Umbilical cord (tissue), 2 donors: ENCODE measurements around the gene SLC50A1. TPM values are rescaled to one million over a fixed set of nuclear protein-coding genes. Genes with fewer than 3 reads are reported as not detected.
A peak's percentile ranks its signal among the peaks of the same experiment; 100 is the strongest.

Experiments used
- DNase-seq: peaks from one replicate; pipeline ENCODE4 v3.0.0-alpha.2; 2015; ENCODE audit warnings: low spot score
- total RNA-seq: library from RNA; depleted of rRNA; stranded (reverse); fragments of >200 nt; gene quantifications from one replicate; pipeline ENCODE4 v1.2.3, GENCODE V29; 2014; ENCODE audit warnings: low replicate concordance; ENCODE audit not compliant: insufficient read depth

SLC50A1 gene
- total RNA-seq, 1 donor from 2014 or later = 22.9 TPM

DNA sequence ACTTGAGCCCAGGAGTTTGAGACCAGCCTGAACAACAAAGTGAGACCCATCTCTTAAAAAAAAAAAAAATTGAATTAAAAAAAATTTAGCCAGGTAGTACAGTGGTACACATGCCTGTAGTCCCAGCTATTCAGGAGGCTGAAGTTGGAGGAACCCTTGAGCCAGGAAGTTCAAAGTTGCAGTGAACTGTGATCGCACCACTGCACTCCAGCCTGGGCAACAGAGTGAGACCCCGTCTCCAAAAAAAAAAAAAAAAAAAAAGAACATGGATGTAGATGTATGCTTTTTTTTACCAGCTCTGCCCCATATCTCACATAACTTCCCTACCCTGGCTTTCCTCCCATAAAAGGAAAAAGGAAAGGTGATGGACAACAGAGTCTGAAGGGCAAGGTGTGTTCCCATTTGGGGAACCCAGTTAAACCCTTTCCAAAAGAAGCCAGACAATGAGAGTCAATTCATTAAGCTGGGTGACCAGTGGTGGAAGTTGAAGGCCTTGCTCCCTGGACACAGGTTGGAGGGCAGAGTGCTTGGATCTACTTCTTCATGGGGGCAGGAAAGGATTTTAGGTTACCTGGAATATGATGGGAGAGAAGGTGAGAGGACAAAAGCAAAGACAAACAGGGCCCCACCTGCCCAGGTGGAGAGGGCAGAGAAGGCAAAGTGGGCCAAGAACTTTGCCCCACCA, 34.6 kb downstream of the SLC50A1 start:
- no peak for DNase-seq

DNA sequence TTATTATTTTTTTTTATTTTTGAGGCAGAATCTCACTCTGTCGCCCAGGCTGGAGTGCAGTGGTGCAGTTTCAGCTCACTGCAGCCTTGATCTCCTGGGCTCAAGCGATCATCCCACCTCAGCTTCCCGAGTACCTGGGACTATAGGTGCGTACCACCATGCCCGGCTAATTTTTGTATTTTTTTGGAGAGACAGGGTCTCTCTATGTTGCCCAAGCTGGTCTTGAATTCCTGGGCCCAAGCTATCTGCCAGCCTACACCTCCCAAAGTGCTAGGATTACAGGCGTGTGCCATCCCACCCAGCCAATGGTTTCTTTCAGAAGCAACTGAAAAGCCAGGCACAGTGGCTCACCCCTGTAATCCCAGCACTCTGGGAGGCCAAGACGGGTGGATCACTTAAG, 35.2 kb downstream of the SLC50A1 start:
- no peak for DNase-seq

DNA sequence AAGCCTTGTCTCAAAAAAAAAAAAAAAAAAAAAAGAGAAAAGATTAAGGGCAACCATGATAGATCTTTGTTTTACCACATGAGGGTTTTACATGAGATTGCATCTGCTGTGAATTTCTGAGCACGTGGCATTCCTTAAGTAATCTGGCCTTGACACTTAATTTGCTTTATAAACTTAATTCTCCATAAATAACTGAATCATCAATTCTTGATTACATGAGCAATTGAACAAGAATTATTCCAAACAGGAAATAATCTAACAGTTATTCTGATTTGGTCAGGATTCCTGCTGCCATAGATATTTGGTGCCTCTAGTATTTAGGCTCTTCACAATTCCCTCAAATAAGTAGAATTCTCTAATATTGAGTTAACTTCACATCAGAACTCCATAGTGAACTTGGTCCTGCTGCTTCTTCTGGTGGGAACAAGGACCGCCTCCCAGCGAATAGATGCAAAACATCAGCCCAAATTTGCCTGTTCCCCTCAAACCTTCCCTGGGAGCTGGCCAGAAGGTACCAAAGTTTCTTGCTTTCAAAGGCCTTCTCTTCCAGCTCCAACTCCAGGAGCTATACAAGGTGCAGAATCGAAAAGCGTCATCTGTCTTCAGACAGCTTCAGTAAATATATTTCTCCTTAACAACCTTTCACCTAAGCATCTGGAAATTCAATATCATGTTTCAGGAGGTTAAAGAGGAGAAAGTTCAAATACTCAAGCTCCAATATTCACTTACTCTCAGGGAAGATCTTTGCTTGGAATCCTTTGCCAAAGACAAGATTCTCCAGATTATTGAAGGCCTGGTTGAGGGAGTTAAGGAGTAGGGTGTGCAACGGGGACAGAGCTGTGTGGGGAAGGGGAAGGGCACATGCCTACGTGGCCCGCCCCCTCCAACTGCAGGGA, 36.4 kb downstream of the SLC50A1 start:
- no peak for DNase-seq

DNA sequence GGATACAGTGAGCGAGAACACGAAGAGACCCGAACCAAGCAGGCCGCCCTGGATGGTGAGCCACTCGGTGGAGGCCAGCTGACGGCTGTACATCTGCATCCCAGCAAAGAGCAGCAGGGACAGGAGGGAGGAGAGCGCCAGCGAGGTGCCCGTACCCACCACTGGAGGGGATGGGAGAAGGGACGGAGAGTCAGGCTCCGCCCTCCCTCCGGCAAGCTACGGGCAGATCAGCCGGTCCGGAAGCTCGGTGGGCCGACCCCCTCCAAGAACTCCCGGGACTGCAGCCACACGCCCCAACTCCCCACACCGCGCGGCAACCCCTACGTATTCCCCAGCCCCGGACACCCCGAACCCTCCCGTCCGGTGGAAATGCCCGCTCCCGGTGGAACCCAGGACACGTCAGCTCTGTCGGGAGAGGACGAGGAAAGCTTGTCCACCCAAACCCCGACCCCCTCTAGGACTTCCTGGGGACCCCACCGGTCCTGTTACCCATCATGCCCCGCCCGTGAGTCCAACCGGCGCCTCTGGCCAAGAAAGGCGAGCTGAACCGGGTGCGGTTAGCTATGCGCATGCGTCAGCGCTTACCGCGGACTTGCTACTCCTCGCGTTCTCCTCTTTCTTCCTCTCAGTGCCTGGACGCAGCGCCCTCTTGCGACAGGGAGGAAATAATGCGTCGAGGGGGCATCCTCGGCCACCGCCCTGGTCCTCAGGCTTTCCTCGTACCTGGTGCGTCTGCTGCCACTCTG, 37.3 kb downstream of the SLC50A1 start, which contains the start of gene KRTCAP2:
TSS of gene KRTCAP2 (minus strand) at position 573 of the 746 bp plus-strand sequence. CDS start at position 493, 80 bp downstream.
- peak; percentile 97 for DNase-seq

DNA sequence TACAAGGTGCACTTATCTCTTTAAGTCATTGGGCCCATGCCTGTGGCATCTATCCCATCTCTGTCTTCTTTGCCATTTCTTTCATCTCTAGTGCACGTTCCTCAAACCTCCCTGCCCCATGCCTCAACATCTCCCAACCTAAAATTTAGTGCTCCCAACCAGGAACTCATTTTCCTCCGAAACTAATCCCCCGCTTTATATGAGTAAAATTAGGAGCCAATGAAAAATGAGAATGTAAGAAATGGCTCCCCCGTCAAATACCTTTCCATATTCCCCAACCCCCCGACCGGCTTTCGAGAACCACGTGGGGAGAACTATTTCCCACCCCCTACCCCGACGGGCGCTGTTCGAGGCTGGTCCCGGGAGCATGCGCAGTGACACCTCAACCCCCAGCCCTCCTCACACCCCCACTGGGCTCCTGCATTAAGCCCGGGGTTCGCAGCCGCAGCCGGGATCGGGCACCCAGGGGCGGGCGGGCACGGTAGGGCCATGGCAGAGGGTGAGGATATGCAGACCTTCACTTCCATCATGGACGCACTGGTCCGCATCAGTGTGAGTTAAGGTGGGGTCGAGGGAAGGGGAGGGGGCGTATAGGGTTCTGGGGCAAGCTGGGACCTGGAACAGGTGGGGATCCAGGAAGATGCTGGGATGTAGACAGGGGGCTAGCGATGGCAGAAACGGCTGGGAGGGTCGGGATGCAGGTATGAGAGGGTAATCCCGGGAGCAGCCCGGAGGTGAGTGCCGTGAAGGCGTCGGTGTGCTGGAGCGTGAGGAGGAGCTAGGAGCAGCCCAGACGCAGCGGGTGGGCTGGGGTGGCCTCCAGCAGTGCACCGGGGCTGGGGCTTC, 38.0 kb downstream of the SLC50A1 start, which contains the start of gene TRIM46:
TSS of gene TRIM46 (plus strand) at position 372 of the 846 bp plus-strand sequence. CDS start at position 490, 118 bp downstream.
- no peak for DNase-seq

DNA sequence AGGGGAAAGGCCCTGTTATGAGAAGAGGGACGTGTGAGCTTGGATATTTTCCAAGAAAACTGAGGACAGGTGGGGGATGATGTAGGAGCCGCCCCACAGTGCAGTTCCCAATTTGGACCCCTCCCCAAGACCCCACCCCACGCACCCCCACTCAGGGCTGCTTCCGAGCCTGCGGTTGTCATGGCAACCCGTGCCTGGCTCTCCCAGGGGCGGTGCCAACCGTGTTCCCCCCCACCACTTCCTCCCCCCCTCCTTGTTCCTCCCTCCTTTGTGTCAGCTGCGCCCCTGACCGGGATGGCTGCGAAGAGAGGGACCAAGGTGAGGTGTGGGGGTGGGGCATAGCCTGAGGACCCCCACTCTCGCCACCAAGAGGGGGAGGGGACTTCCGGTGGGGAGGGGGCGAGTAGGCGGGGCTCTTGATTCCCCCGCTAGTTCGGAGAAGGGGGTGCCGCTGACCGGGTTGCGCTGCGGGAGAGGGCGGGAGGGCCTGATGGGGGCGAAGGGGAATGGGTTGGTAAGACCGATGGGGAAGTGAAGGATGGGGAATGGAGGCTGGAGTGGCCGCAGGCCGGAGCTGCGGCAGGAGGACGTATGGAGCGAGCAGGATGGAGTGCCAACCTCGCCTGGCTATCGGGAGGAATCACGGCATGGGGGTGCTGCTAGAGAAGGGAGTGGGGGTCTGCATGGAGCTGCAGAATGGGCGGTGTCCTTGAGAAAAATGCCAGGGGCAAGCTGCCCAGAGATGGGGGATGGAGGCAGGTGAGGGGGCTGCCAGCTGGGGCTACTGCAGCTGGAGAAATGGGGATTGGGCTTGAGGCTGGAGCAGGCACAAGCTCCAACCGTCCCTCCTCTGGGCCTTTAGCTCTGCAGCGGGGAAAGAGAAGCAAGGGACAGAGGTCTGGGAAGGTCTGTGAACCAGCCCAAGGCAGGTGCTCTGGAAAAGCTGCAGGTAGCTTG, 39.0 kb downstream of the SLC50A1 start:
- no peak for DNase-seq

DNA sequence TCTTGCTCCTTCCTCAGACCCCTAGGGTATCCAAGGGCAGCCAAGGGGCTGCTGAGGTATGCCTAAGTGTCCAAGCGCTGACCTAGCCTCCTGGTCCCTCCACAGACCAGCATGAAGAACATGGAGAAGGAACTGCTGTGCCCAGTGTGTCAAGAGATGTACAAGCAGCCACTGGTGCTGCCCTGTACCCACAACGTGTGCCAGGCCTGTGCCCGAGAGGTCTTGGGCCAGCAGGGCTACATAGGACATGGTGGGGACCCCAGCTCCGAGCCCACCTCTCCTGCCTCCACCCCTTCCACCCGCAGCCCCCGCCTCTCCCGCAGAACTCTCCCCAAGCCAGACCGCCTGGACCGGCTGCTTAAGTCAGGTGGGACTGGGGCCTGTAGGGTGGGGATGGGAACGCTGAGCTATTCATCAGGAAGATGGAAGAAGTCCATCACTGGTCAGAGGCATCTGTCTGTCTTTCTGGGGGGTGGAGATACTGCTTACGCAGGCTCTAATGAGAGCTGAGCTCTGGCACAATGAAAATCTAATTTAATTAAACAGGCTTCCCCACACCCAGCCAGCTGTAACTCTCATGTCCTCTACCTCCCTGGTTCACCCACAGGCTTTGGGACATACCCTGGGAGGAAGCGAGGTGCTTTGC, 39.8 kb downstream of the SLC50A1 start:
- no peak for DNase-seq

DNA sequence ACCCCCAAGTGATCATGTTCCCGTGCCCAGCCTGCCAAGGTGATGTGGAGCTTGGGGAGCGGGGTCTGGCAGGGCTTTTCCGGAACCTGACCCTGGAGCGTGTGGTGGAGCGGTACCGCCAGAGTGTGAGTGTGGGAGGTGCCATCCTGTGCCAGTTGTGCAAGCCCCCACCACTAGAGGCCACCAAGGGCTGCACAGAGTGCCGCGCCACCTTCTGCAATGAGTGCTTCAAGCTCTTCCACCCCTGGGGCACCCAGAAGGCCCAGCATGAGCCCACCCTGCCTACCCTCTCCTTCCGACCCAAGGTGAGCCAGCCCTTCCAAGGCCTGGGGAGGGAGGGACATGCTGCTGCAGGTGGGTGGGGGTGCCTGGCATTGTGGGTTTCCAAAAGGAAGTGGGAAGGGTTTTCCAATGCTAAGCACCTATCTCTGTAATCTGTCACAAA, 40.3 kb downstream of the SLC50A1 start:
- DNase-seq = no peak

DNA sequence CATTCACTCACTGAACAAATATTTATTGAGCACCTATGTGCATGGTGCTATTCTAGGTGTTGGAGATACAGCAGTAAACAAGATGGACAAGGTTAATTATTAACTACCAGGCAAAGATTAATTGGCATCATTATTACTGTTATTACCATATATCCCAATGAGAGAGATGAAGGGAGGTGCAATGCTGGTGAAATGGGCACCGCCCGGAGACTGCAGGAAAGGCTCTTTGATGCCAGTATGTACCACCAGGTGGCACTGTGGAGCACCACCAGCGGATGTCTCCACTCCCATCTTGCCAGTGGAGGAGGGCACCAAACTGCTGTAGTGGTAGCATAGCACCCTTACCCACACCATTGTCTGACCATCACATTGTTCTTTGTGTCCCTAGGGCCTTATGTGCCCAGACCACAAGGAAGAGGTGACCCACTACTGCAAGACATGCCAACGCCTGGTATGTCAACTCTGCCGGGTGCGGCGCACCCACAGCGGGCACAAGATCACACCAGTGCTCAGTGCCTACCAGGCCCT, 41.0 kb downstream of the SLC50A1 start:
- peak; percentile 79 for DNase-seq

DNA sequence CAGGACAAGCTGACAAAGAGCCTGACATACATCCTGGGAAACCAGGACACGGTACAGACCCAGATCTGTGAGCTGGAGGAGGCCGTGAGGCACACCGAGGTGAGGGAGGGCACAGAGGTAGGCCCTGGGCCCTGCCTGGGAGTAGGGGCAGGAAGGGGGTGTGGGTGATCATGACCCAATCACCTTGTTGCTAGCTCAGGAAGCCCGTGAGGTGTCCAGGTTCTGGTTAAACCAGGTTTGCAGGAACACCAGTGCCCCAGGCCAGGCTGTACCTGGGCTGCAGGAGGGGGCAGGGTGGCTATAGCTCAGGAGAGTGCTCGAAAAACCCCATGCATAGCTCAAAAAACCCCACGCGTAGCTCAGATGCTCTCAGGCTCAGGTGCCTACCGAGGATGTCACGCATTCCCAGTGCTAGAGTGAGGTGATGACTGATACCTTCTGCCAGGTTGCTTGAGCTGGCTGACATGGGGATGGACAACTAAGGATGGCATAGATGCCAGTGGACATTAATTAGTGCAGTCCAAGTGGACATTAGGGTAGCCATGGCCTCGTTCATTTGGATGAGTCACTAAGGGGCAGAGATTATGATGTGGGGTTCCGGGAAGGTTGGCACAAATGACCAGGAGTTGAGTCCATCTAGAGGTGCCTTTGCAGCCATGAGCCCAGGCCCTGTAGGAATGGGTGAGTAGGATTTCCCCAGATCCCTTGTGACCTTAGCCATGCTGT, 41.7 kb downstream of the SLC50A1 start:
- DNase-seq = no peak

DNA sequence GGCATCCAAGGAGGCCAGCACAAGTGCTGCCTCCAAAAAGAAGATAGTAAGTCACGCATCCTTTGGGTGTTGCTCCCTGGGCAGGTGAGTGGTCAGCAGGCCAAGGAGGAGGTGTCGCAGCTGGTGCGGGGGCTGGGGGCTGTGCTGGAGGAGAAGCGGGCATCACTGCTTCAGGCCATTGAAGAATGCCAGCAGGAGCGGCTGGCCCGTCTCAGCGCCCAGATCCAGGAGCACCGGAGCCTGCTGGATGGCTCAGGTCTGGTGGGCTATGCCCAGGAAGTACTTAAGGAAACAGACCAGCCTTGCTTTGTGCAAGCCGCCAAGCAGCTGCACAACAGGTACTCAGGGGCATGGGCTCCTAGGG, 42.2 kb downstream of the SLC50A1 start:
- no peak for DNase-seq

DNA sequence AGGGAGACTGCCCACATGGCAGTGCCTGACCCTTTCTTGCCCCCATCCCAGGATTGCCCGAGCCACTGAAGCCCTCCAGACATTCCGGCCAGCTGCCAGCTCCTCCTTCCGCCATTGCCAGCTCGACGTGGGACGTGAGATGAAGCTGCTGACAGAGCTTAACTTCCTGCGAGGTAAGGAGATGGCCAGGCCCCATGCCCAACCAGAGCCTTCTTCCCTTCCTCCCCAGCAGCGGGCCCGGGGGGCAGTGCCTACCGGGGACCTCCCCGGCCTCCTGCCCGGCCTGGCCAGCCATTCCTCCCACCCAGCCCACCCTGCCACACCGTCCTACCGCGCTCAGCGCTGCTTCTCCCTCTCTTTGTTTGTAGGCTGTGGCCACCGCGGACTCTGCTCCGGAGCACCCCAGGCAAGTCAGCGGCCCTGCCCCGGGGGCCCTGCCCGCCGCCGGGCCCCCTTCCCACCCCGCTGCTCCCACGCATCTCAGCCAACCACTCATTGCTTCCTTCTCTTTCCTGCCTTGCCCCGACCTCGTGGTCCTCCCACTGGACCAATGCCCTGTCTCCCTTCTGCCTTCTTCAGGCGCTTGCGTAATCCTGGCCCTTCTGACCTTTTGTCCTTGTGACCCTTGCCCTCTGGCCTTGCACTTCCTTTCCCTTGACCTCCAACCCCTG, 42.9 kb downstream of the SLC50A1 start:
- DNase-seq = no peak

DNA sequence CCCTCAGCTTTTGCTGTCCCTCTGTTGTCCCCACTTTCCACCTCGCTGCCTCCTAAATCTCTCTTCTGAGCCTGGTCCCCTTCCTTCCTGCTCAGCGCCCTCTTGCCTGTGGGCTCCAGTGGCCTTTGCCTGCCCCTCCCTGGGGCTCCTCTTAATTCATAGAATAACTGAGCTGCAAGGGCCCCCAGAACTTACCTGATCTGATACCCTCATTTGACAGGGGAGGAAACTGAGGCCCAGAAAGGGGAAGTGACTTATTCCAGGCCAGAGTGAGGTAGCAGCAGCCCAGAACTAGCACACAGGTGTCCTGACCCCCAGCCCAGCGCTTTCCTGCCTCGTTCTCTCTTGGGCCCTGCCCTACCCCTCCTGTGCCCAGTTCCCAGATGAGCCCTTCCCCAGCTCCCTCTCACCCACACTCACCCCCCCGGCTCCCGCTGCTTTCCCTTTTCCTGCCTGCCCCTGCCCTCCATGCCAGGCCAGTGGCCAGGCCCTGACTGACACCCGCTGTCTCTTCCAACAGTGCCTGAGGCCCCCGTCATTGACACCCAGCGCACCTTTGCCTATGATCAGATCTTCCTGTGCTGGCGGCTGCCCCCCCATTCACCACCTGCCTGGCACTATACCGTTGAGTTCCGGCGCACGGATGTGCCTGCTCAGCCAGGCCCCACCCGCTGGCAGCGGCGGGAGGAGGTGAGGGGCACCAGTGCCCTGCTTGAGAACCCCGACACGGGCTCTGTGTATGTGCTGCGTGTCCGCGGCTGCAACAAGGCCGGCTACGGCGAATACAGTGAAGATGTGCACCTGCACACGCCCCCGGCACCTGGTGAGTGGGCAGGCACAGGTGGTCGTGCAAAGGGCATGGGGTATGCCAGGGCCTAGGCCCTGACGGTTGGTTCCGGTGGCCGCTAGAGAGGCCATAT, 43.7 kb downstream of the SLC50A1 start:
- DNase-seq = no peak

DNA sequence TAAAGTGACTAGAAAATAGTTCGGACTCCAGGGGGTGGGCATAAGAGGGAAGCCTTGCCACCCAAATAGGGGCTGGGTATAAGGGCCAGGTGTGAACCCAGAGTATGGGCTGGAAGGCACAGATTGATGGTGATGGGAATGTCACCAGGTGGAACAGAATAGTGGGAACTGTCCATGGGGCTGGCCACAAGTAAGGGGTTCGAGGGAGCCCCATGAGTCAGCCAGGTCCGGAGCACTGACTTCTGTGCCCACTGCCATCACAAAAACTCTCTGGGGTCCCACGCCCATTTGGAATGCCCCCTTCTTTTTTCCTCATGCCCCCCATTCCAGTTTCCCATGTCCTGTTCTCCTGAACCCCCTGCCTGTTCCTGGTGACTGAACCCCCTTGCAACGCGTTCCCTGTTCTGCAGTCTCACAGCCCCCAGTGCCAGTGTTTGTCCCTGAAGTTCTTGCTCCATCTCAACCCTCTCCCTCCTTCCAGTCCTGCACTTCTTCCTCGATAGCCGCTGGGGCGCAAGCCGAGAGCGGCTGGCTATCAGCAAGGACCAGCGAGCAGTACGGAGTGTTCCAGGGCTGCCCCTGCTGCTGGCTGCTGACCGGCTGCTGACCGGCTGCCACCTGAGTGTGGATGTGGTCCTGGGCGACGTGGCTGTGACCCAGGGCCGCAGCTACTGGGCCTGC, 45.9 kb downstream of the SLC50A1 start:
- no peak for DNase-seq

DNA sequence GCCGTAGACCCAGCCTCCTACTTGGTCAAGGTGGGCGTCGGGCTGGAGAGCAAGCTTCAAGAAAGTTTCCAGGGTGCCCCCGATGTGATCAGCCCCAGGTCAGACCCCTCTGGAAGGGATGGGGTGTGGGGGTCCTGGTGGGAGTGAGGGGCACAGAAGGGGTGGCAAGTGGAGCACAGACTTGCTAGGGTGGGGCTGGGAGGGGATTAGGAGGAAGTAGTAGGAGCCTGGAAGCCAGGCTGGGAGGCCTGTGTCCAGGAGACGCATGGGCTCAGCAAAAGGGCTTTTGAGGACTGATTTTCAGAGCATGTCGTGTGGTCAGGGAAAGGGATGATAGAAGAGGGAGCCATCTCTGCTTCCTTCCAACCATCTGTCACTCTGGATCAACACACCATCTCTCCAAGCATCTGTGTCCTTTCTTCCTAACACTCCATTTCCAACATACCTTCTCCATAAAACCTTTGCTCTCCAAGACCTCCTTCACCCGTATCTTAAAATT, 46.4 kb downstream of the SLC50A1 start:
- DNase-seq = no peak

DNA sequence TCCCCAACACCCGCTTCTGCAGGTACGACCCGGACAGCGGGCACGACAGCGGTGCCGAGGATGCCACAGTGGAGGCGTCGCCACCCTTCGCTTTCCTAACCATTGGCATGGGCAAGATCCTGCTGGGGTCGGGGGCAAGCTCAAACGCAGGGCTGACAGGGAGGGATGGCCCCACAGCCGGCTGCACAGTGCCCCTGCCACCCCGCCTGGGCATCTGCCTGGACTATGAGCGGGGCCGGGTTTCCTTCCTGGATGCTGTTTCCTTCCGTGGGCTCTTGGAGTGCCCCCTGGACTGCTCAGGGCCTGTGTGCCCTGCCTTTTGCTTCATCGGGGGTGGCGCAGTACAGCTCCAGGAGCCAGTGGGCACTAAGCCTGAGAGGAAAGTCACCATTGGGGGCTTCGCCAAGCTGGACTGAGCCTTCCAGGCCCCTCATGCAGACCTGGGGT, 48.1 kb downstream of the SLC50A1 start:
- DNase-seq = no peak
